ENCODE measurements around the gene HLA-DRA. TPM values are rescaled to one million over a fixed set of nuclear protein-coding genes. Genes with fewer than 3 reads are reported as not detected.

Gene HLA-DRA
- polyA plus RNA-seq, 1 donor (not counting 4 experiments of a cell fraction or from before 2014, with no cell fraction given), result 0.21 TPM

GRCh38 chr6:32442243-32442667 lies 2.6 kb downstream of the HLA-DRA start:
- DNase-seq (ENCODE audit: low read depth, low spot score) (no peak), FAIRE-seq (no peak)
- H3K9me3 ChIP-seq (ENCODE audit: control insufficient read depth, low read depth, low read length), result no peaks in the 10 kb centered on the region
- dilution Hi-C loops (cut with MboI; ENCODE audit: extremely low pct_ligation_motif_present, low sequenced_read_pairs), result no loop called here
- no peak overlapping the region for H3K9ac ChIP-seq (ENCODE audit: control insufficient read depth, extremely low read depth, insufficient read depth, low read length)
- H3K9me1 ChIP-seq (ENCODE audit: control insufficient read depth, extremely low read depth, insufficient read depth, low read length), result no peaks in the 10 kb centered on the region
- H3K79me2 ChIP-seq (ENCODE audit: control insufficient read depth, insufficient read depth, low read length), result no peaks in the 10 kb centered on the region
- H3K27ac ChIP-seq (ENCODE audit: control insufficient read depth, insufficient read depth, low read length), result no peak overlapping the region
- TF ChIP-seq CTCF (optimal IDR thresholded peaks at IDR 0.05 in 1 of 3, IDR thresholded peaks at IDR 0.05 in 1 of 3, conservative IDR thresholded peaks at IDR 0.05 in 1 of 3; ENCODE audit: extremely low read depth in 1 of 3, insufficient read depth in 2 of 3, low read length in 3 of 3) (no peak), EZH2 (IDR thresholded peaks at IDR 0.05; ENCODE audit: low read length) (no peak)
- H3K4me3 ChIP-seq (ENCODE audit: control insufficient read depth in 2 of 3, extremely low read depth in 1 of 3, insufficient read depth in 2 of 3, low read depth in 1 of 3, low read length in 3 of 3), result no peak overlapping the region
- no peak overlapping the region for H2AFZ ChIP-seq (ENCODE audit: control insufficient read depth, low read length)
- H3K36me3 ChIP-seq (ENCODE audit: control insufficient read depth in 2 of 2, extremely low read depth in 1 of 2, insufficient read depth in 2 of 2, low read length in 2 of 2), result no peaks in the 10 kb centered on the region
- H3K4me2 ChIP-seq (ENCODE audit: control insufficient read depth, extremely low read depth, insufficient read depth, low read depth, low read length), result no peak overlapping the region
- no peaks in the 10 kb centered on the region for H4K20me1 ChIP-seq (ENCODE audit: control insufficient read depth, extremely low read depth, insufficient read depth, low read length)
- no peaks in the 10 kb centered on the region for H3K4me1 ChIP-seq (ENCODE audit: control insufficient read depth, extremely low read depth, insufficient read depth, low read length)
- H3K27me3 ChIP-seq (ENCODE audit: control insufficient read depth, extremely low read depth, insufficient read depth, low read length), result no peaks in the 10 kb centered on the region

GRCh38 chr6:32442977-32443552 lies 3.4 kb downstream of the HLA-DRA start:
- Histone ChIP-seq H2AFZ (ENCODE audit: control insufficient read depth, low read length) (no peak overlapping the region), H3K9me1 (ENCODE audit: control insufficient read depth, extremely low read depth, insufficient read depth, low read length) (no peaks in the 10 kb centered on the region), H3K27me3 (ENCODE audit: control insufficient read depth, extremely low read depth, insufficient read depth, low read length) (no peaks in the 10 kb centered on the region), H3K9ac (ENCODE audit: control insufficient read depth, extremely low read depth, insufficient read depth, low read length) (no peak overlapping the region), H3K4me3 (ENCODE audit: control insufficient read depth in 2 of 3, extremely low read depth in 1 of 3, insufficient read depth in 2 of 3, low read depth in 1 of 3, low read length in 3 of 3) (no peak overlapping the region), H3K4me2 (ENCODE audit: control insufficient read depth, extremely low read depth, insufficient read depth, low read depth, low read length) (no peak overlapping the region), H3K79me2 (ENCODE audit: control insufficient read depth, insufficient read depth, low read length) (no peaks in the 10 kb centered on the region), H3K36me3 (ENCODE audit: control insufficient read depth in 2 of 2, extremely low read depth in 1 of 2, insufficient read depth in 2 of 2, low read length in 2 of 2) (no peaks in the 10 kb centered on the region), H4K20me1 (ENCODE audit: control insufficient read depth, extremely low read depth, insufficient read depth, low read length) (no peaks in the 10 kb centered on the region), H3K27ac (ENCODE audit: control insufficient read depth, insufficient read depth, low read length) (no peak overlapping the region), H3K4me1 (ENCODE audit: control insufficient read depth, extremely low read depth, insufficient read depth, low read length) (no peaks in the 10 kb centered on the region), H3K9me3 (ENCODE audit: control insufficient read depth, low read depth, low read length) (no peaks in the 10 kb centered on the region)
- DNase-seq (ENCODE audit: low read depth, low spot score), result no peak
- FAIRE-seq, result no peak
- dilution Hi-C loops (cut with MboI; ENCODE audit: extremely low pct_ligation_motif_present, low sequenced_read_pairs), result no loop called here
- TF ChIP-seq EZH2 (IDR thresholded peaks at IDR 0.05; ENCODE audit: low read length) (no peak), CTCF (optimal IDR thresholded peaks at IDR 0.05 in 1 of 3, IDR thresholded peaks at IDR 0.05 in 1 of 3, conservative IDR thresholded peaks at IDR 0.05 in 1 of 3; ENCODE audit: extremely low read depth in 1 of 3, insufficient read depth in 2 of 3, low read length in 3 of 3) (no peak)

Data from keratinocyte (primary cell).